GM12873 (cell line): ENCODE measurements around the gene TMED3.
A peak's percentile ranks its signal among the peaks of the same experiment; 100 is the strongest.

Experiments used
- CTCF ChIP-seq: IDR thresholded peaks from 2 replicates; pipeline ENCODE4 v1.5.1; 2012; ENCODE audit warnings: low read depth, mild to moderate bottlenecking, moderate library complexity, low read length, control low read depth; ENCODE audit not compliant: insufficient read depth; ENCODE audit errors: missing control alignments

The TMED3 gene

DNA sequence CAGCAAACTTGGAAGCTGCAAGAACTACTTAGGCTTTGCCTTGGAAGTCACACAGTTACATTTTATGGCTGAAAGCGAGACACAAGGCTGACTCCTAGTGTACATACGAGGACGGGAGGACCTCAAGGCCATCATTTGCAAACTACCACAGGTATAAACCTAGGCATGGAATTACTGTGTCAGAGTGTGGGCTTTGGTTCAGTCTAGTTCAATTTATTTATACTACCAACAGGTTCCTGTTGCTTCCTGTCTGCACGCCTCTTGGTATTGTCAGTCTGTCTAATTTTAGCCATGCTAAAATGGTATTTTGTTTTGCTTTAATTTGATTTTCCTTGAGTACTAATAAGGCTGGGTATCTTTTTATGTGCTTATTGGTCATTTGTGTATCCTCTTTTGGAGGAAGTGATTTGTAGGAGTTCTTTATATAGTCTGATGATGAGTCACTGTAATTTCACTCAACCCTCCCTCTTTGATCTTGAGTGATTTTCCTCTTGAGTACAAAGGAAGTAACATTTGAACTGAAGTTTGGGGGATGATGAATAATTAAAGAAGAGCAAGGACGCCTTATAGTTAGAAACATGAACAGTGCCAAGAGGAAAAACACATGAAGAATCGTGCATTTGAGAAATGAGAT lies 20.2 kb upstream of the TMED3 start:
- no peak for TF ChIP-seq CTCF

DNA sequence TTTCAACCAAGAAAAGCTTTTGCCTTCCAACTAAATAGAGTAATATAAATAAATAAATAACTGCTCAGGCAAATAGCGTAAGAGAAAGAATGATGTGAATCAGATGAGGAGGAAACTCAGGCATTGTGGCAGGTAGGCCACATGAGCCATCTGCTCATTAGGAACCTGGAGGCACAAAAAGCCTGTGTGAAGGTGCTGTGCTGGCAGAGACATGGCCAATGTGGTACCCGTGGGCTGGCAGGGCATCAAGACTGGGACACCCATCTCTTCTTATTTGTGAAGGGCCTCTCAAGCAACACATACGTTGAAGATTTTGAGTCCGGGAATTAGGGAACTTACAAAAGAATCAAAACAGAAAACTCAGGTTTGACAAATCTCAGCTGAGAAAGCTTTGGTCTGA lies 18.9 kb upstream of the TMED3 start:
- TF ChIP-seq CTCF = no peak

- TF ChIP-seq CTCF = no peak
Measured at GRCh38 chr15:79294075-79294474, 16.8 kb upstream of the TMED3 start.

DNA sequence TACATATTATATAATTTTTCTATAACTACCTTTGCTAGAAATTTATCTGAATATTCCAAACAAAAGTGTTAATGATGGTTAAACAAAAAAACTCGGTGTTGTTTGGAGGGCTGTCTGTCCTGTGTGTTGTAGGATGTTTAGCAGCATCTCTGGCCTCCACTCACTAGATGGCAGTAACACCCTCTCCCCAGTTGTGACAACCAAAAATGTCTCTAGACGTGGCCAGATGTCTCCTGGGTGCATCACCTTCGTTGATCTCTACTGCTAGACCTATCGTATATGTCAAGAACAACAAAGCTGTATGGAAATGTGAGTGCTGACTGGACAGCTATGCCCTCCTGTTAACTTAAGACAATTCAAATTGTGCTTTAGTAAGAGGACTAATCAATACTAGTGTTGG lies 14.3 kb upstream of the TMED3 start:
- peak; percentile 59 for TF ChIP-seq CTCF

- no peak for TF ChIP-seq CTCF
Measured at GRCh38 chr15:79299126-79299840, 11.6 kb upstream of the TMED3 start.

DNA sequence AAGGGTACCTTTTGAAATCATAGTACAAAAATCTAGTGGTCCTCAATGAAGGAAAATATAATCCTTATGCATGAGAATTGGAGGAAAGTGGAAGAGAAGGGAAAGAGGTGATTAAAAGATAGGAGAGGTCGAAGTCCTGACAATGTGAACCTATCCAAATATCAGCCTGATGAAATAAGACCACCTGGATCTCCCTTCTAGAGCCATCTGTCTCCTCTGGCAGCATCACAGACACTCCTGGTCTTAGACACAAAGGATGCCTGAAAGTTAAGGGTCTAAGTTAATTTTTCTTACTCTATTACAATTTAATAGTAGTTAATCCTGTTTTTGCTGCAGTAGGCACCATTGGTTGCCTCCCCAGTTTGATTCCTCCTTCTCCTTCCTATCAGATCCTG lies 11.1 kb upstream of the TMED3 start:
- no peak for TF ChIP-seq CTCF

GRCh38 chr15:79307251-79307650 lies 3.7 kb upstream of the TMED3 start:
- no peak for TF ChIP-seq CTCF
